ENCODE data around the gene C13orf42. TPM values are rescaled to one million over a fixed set of nuclear protein-coding genes. Genes with fewer than 3 reads are reported as not detected.

Gene C13orf42
- total and polyA plus RNA-seq, 7 donors: not detected

- Histone ChIP-seq H3K4me1 (no peaks in the 10 kb centered on the region), H3K36me3 (ENCODE audit: insufficient read depth in 1 of 2, low read depth in 1 of 2) (no peaks in the 10 kb centered on the region), H3K4me3 (no peak overlapping the region), H3K27ac (no peak overlapping the region), H3K27me3 (ENCODE audit: insufficient read depth in 3 of 3, low read length in 2 of 3) (no peaks in the 10 kb centered on the region), H3K9me3 (no peaks in the 10 kb centered on the region)
- ATAC-seq (no peak), DNase-seq (no peak)
- intact Hi-C loops (cut with DNase I): loop anchor here in 1 of 2 donors (5.0 kb wide), 1 partner anchor 97 kb away; no protein-coding TSS in a partner anchor
- 84 to 94% (median 87%) methylated on average over 4 of the region's 4 CpGs for WGBS, 3 donors
- TF ChIP-seq, protein P1, sequence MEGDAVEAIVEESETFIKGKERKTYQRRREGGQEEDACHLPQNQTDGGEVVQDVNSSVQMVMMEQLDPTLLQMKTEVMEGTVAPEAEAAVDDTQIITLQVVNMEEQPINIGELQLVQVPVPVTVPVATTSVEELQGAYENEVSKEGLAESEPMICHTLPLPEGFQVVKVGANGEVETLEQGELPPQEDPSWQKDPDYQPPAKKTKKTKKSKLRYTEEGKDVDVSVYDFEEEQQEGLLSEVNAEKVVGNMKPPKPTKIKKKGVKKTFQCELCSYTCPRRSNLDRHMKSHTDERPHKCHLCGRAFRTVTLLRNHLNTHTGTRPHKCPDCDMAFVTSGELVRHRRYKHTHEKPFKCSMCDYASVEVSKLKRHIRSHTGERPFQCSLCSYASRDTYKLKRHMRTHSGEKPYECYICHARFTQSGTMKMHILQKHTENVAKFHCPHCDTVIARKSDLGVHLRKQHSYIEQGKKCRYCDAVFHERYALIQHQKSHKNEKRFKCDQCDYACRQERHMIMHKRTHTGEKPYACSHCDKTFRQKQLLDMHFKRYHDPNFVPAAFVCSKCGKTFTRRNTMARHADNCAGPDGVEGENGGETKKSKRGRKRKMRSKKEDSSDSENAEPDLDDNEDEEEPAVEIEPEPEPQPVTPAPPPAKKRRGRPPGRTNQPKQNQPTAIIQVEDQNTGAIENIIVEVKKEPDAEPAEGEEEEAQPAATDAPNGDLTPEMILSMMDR (IDR thresholded peaks at IDR 0.05): no peak
These were observed 46.3 kb downstream of the C13orf42 start for GRCh38 chr13:51064753-51065152.

DNA sequence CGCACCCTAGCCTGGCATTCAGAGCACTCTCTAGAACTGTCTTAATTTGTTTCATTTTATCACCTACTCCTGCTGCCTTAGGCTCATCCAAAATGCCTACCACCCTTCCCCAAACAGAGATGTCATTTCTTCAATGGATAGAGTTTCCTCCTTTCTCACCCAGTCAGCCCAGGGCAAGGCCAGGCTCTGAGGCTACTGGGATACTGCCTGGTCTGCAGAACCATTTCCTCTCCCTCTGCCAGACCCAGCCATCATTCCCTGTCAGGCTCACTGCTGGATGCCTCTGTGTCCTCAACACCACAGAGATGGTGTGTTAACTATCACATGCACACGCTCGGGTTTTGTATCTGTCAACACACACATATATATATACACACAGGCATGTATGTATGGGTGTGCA, 47.2 kb downstream of the C13orf42 start:
- intact Hi-C loops (cut with DNase I): no loop called here

DNA sequence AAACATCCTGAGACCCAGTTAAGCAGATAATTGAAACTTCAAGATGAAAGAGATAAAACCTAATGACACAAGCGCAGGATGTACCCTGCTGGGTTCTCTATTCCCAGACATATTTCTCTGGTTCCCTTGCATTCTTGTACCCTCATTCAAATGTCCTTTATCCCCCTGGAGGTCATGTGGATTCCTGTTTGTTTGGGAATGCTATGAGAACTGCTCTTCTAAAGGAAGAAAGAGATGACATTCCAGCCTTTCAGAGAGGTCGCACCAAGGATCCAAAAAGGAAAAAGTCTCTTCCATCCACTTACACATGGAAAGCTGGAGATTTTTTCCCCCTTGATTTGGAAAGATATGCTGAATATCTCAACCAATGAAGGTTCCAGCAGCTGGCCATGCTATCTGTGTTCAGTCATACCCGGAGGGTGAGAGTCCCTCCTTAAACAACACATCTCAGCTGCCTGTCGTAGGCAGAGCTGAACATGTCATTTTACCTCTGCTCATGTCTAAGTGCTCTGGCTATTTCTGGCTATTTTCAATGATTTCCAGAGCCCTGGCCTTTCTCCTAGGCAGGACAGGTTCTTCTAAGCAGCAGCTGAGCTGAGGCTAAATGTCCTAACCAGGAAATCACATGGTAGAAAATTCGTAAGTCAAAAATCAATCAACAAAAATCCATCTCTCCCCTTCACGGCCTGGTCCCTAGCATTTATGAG, 52.5 kb downstream of the C13orf42 start:
- intact Hi-C loops (cut with DNase I): no loop called here
- TF ChIP-seq, protein P1 (IDR thresholded peaks at IDR 0.05): no peak
- Histone ChIP-seq H3K9me3 (no peaks in the 10 kb centered on the region), H3K36me3 (ENCODE audit: insufficient read depth in 1 of 2, low read depth in 1 of 2) (no peaks in the 10 kb centered on the region), H3K4me3 (no peak overlapping the region), H3K4me1 (no peaks in the 10 kb centered on the region), H3K27me3 (ENCODE audit: insufficient read depth in 3 of 3, low read length in 2 of 3) (no peaks in the 10 kb centered on the region), H3K27ac (no peak overlapping the region)
- 76 to 84% (median 78%) methylated on average over 6 of the region's 6 CpGs for WGBS, 3 donors
- DNase-seq (no peak), ATAC-seq (no peak)

More for the DNA sequence above, 47.2 kb downstream of the C13orf42 start:
- TF ChIP-seq, protein P1 (IDR thresholded peaks at IDR 0.05): no peak
- Histone ChIP-seq H3K9me3 (no peaks in the 10 kb centered on the region), H3K4me3 (no peak overlapping the region), H3K36me3 (ENCODE audit: insufficient read depth in 1 of 2, low read depth in 1 of 2) (no peaks in the 10 kb centered on the region), H3K27me3 (ENCODE audit: insufficient read depth in 3 of 3, low read length in 2 of 3) (no peaks in the 10 kb centered on the region), H3K27ac (no peak overlapping the region), H3K4me1 (no peaks in the 10 kb centered on the region)
- 92 to 95% (median 94%) methylated on average over 3 of the region's 3 CpGs for WGBS, 3 donors
- no peak for ATAC-seq
- DNase-seq: no peak

- TF ChIP-seq, protein P1 (IDR thresholded peaks at IDR 0.05): no peak
- Histone ChIP-seq H3K36me3 (ENCODE audit: insufficient read depth in 1 of 2, low read depth in 1 of 2) (no peaks in the 10 kb centered on the region), H3K27ac (no peak overlapping the region), H3K4me3 (no peak overlapping the region), H3K9me3 (no peaks in the 10 kb centered on the region), H3K27me3 (ENCODE audit: insufficient read depth in 3 of 3, low read length in 2 of 3) (no peaks in the 10 kb centered on the region), H3K4me1 (no peaks in the 10 kb centered on the region)
- 81 to 96% (median 95%) methylated on average over 1 of the region's 1 CpG for WGBS, 3 donors
- intact Hi-C loops (cut with DNase I): no loop called here
- ATAC-seq (no peak), DNase-seq (no peak)
These were observed 53.2 kb downstream of the C13orf42 start for GRCh38 chr13:51057906-51058305.

DNA sequence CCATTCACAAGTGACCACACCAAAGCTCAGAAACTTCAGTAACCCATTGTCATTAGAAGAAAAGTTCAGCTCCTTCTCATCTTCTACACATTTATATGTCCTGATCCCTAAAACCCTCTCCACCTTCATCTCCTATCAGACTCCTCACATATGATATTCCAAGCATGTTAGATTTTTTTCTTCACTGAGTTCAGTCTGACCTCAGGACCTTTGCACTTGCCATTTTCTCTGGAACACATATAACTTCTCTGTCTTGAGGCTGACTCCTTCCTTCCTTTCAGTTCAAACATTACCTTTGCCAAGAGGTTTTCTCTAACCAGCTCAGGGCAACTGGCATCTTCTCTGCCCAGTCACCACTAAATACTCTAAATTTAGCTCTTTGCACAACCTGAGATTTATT, 54.1 kb downstream of the C13orf42 start:
- no peak overlapping the region for H3K27ac ChIP-seq
- no peaks in the 10 kb centered on the region for H3K36me3 ChIP-seq (ENCODE audit: insufficient read depth in 1 of 2, low read depth in 1 of 2)
- DNase-seq: no peak
- no peaks in the 10 kb centered on the region for H3K4me1 ChIP-seq
- no peaks in the 10 kb centered on the region for H3K9me3 ChIP-seq
- TF ChIP-seq, protein P1 (IDR thresholded peaks at IDR 0.05): no peak
- intact Hi-C loops (cut with DNase I): no loop called here
- H3K4me3 ChIP-seq: no peak overlapping the region
- ATAC-seq: no peak
- no peaks in the 10 kb centered on the region for H3K27me3 ChIP-seq (ENCODE audit: insufficient read depth in 3 of 3, low read length in 2 of 3)
